NOMO-1 (cell line): ENCODE measurements around the gene EPB41L4A.
"Not testable (repeated sequence)": the region's sequence is repeated elsewhere in the genome, so short reads cannot be mapped to it uniquely, and the experiment has no call there.

Experiments used
- DNase-seq, 2 experiments: peaks; one replicate each; lab custom pipeline; 2025; ENCODE audit not compliant: unreplicated experiment in 2 of 2; lab: John Stamatoyannopoulos, UW

The EPB41L4A gene

GRCh38 chr5:112217843-112218579, 201.1 kb downstream of the EPB41L4A start:
- DNase-seq, result no peak

DNA sequence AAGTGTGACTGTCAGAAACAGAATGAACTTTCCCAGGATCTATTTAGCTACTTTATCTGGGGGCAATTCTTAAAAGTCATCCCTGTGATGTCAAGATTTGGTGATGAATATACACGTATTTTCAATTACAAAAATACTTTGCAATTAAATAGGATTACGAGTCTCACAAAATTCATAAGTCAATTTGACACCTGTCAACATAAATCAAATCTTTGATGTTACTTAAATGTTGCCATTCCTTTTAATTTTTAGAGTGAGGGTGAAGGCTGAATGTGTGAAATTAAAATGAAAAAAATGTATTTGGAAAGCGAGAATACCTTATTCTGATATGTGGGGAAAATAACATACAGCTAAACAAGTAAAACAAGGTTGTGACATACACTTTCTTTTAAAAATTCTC, 202.9 kb downstream of the EPB41L4A start:
- no peak for DNase-seq

GRCh38 chr5:112210430-112211005, 208.6 kb downstream of the EPB41L4A start:
- no peak for DNase-seq

DNA sequence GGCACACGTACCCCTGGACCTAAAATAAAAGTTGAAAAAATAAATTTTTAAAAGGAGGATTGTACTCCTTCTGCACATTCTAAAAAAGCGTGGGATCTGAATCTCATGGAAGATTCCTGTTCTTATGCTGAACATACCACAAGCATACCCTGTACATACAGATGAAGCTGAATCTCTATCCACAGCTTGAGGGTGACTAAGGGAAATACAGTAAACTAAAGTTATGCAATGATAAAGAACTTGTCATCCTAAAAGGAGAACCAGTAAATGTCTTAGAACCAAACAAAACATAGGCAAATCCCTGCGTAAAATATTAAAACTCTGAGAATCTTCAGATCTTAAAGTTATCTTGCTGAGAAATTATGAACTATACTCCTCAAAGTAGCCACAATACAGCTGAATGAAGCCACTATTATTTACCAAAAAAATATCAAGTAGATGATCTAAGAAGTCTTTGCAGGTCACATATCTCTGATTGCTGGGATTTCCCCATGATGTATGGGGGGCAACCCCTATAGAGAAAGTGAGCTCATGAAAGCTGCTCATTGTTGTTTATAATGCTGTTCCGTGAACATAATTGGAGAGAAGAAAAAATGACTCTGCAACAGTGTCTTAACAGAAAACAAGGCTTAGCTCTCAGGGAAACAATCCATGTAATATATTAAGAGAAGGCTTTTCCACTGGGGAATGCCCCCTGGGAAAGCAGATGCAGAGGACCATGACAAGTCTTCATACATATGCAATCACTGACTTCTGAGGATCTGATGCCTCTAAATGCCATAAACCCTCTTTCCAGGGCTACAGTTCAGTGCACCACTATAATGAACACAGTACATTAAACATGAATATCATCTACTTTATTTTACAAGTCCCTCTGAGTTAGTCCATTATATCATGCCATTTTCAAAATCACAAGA, 210.1 kb downstream of the EPB41L4A start:
- peak; percentile 18 to 75 for DNase-seq

DNA sequence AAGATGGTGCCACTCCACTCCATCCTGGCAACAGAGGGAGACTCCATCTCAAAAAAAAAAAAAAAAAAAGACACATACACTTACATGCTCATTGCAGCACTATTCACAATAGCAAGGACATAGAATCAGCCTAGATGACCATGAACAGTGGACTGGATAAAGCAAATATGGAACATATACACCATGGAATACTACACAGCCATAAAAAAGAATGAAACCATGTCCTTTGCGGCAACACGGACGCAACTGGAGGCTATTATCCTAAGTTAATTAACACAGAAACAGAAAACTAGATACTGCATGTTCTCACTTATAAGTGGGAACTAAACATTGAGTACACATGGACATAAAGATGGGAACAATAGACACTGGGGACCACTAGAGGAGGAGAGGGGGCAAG, 210.9 kb downstream of the EPB41L4A start:
- not testable (repeated sequence) for DNase-seq

- no peak for DNase-seq
These were observed 213.2 kb downstream of the EPB41L4A start for GRCh38 chr5:112205846-112206245.

- no peak for DNase-seq
These were observed 215.8 kb downstream of the EPB41L4A start for GRCh38 chr5:112203229-112203628.

DNA sequence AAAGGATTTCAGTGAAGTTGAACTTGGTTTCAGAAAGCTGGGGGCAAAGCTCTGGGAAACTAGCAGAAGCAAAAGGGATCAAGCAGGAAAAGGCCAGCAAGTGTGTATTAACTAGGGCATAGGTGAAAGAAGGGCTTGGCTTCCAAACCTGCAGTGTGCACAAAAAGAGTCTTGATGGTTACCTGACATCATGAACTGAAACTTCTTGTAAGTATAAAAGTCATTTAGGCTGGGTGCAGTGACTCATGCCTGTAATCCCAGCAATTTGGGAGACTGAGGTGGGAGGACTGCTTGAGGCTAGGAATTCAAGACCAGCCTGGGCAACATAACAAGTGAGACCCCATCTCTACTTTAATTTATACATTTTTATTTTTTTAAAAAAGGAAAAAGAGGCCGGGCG, 216.4 kb downstream of the EPB41L4A start:
- no peak for DNase-seq

GRCh38 chr5:112201141-112201540, 217.9 kb downstream of the EPB41L4A start:
- DNase-seq, result no peak

DNA sequence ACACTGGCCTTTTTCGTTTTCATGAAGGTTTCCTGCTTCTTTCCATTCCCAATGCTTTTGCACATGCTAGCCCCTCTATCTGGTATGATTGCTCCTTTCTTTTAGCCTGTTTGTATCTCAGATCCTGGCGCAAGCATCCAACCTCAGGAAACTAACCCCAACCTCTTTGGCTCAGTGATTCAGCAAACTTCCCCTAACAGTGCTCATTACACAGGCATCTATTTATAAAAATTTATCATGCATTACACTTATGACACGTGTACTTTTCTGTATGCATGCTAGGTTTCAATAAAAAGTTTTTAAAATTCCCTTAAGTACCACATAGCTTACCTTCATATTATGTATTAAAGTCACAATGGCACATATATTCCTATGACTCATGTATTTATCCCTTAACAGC, 218.9 kb downstream of the EPB41L4A start:
- no peak for DNase-seq

DNA sequence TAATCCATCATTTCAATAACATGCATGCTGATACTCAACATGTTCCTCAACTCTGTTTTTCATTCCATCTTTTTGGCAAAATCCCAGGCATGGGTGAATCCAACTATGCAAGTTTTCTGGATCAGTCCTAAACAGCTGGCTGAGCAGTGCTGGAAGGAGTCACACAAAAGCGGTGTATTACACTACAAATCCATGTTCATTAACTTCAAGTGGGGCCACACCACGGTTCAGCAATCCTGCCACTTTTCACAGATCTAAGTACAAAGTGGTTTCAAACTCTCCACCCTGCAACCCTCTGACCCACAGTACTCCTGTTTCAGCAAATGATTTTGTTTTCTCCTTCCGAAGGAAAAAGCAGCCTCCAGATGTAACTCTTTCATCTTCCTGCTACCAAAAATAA, 222.5 kb downstream of the EPB41L4A start:
- no peak for DNase-seq

- DNase-seq, result no peak
These were observed 223.2 kb downstream of the EPB41L4A start for GRCh38 chr5:112195924-112196323.

DNA sequence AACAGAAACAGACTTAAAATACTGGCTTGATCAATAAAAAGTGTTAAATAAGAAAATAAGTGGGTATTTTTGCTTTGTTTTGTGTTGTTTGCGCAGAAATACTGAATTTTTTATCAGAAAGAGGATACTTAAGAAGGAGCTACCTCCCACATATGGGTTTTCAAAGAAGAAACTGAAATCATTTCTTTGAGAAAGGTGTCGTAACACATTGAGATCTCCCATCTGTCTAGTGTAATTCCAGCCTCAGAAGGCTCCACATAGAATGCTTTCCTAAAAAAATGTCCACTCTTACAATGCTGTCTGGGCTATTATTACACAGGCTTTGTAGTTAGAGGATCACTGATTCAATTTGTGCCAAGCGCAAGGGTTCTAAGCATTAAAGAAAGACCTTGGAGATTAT, 226.2 kb downstream of the EPB41L4A start:
- no peak for DNase-seq

DNA sequence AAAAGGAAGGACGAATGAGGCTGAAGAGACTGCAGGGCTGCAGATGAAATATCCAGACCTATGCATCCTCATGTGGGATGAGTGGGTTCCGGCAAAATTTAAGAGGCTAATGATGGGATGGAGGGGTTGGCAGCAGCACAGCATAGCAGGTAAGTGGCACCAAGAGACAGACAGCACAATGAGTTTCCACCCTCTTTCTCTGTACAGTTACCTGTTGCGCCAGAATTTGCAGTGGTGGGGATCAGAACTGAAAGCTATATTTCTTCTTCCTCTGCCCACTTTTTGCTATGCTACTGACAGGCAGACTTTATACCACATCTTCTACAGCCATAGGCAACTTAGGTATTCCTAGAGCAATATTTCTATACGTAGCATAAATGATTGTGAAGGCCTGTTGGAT, 227.0 kb downstream of the EPB41L4A start:
- DNase-seq, result no peak

- DNase-seq, result no peak
These were observed 229.7 kb downstream of the EPB41L4A start for GRCh38 chr5:112189391-112189790.

GRCh38 chr5:112186401-112186990, 232.6 kb downstream of the EPB41L4A start:
- DNase-seq, result peak in 1 of 2 experiments; percentile 32

DNA sequence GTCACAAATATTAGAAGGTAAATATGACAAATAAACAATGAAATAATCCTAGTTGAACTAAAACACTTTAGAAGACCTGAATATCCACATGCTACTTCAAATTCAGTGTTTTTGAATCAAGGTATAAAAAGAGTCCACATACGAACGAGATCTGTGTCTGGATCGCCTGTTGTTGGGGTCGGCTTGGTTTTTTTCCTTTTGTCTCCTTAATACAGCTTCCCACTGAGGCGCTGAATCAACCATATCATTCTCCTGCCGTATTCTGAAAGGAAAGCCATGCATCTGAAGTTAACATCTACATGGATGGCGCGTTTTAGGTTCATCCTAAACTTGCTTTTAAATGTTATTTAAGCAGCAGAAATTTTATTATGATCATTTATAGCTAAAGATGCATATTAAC, 235.2 kb downstream of the EPB41L4A start:
- DNase-seq, result no peak

GRCh38 chr5:112183103-112183711, 235.9 kb downstream of the EPB41L4A start:
- no peak for DNase-seq

DNA sequence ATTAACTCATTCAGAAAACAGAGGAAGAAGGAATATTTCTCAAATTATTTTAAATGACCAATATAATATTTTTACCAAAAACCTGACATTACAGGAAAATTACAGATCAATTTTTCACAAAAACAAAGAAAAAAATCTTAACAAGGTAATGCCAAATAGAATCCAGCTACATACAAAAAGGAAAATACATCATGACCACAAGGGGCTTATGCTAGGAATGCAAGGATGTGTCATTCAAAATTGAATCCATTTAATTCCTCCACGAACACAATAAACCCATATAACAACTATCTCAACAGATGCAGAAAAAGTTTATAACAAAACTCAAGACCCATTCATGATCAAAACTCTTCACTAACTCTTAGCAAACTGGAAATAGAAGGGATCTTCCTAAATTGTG, 239.8 kb downstream of the EPB41L4A start:
- DNase-seq, result no peak

DNA sequence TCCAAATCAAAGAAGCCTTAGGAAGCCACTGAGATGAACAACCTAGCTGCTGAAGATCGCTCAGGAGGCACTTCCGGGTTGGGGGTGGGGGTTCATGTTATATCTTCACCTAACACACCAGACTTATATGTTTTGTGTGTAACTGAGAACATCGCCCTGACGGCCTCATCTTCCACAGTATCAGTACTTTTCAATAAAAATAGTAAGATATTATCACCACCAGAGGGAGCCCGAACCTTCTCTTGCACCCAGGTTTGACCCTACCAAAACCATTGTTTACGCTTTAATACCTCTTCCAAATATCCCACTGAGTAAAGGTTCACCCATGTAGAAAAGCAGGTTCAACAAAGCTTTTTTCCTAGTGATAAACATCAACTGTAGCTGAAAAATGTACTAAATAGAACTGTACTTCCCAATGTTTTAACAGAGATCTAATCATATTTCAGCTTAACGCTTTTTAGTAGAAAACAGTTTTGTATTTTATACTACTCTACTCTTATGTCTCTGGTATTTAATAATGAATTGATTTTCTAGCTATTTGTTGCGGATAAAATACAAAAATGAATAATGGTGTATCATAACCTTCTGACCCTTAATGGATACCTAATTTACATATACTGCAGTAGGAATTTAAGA, 244.0 kb downstream of the EPB41L4A start:
- DNase-seq, result peak; percentile 10 to 63
